Endothelial cell of umbilical vein (primary cell): Measurements from ENCODE around the gene GRID2. TPM values are rescaled to one million over a fixed set of nuclear protein-coding genes. Genes with fewer than 3 reads are reported as not detected.

ENCODE experiments used
- BruUV-seq: library from RNA; stranded (reverse); fragments of 400-500 nt; replicated peaks from 2 replicates; lab custom pipeline; 2021; lab: Mats Ljungman, UMichigan
- CTCF ChIA-PET: fragments of 300-600, 350-600 bp; sonication (Branson Sonifier 250); formaldehyde crosslinking; loops from one replicate; lab custom pipeline; 2021; ENCODE audit warnings: antibody characterized with exemption, inconsistent platforms; lab: Charles Lee
- POLR2A ChIA-PET: fragments of 300-600, 350-600 bp; sonication (Branson Sonifier 250); formaldehyde crosslinking; loops from one replicate; lab custom pipeline; 2021; ENCODE audit warnings: antibody characterized with exemption, inconsistent platforms; lab: Charles Lee
- DNase-seq: peaks from one replicate; pipeline ENCODE4 v3.0.0-alpha.2; 2011; ENCODE audit warnings: low read depth, low spot score
- FAIRE-seq: peaks from 2 replicates; lab custom pipeline; 2011; peaks lifted over from hg19 to GRCh38; lab: Jason Lieb, UNC
- H2AFZ ChIP-seq: 2 replicates; pipeline ENCODE4 v1.6.0; 2012; ENCODE audit warnings: low read depth, low read length, control low read depth, inconsistent platforms
- H3K27ac ChIP-seq: 2 replicates; pipeline ENCODE4 v1.5.1; 2011; ENCODE audit warnings: low read depth, mild to moderate bottlenecking, control low read depth, low read length, moderate library complexity; ENCODE audit not compliant: insufficient read depth
- H3K27me3 ChIP-seq, 2 experiments: 2 replicates each; pipeline versions ENCODE4 v1.6.0 to v1.6.1; 2011; ENCODE audit warnings: low read length in 2 of 2, mixed read lengths in 1 of 2; ENCODE audit not compliant: control insufficient read depth in 2 of 2, insufficient read depth in 2 of 2
- H3K36me3 ChIP-seq, 2 experiments: 2 replicates in 1 of 2; 3 replicates in 1 of 2; pipeline ENCODE4 v1.5.1; 2011; ENCODE audit warnings: low read length in 2 of 2, mild to moderate bottlenecking in 1 of 2, moderate library complexity in 1 of 2; ENCODE audit not compliant: control insufficient read depth in 2 of 2, insufficient read depth in 2 of 2; ENCODE audit errors: extremely low read depth in 1 of 2
- H3K4me1 ChIP-seq: 3 replicates; pipeline ENCODE4 v1.5.1; 2011; ENCODE audit warnings: mild to moderate bottlenecking, low read length; ENCODE audit not compliant: control insufficient read depth, insufficient read depth; ENCODE audit errors: extremely low read depth
- H3K4me2 ChIP-seq: 2 replicates; pipeline ENCODE4 v1.6.1; 2011; ENCODE audit warnings: low read length, control low read depth, mixed read lengths; ENCODE audit not compliant: insufficient read depth
- H3K4me3 ChIP-seq, 3 experiments: fragments of 200-600 bp in 1 of 3; sonication (generic), shearing (Covaris generic) in 1 of 3; replicated peaks in 1 of 3; 2 replicates each; pipeline ENCODE4 v1.5.1; 2011 to 2016; ENCODE audit warnings: control low read depth in 3 of 3, low read length in 3 of 3, mild to moderate bottlenecking in 2 of 3, inconsistent platforms in 1 of 3, low read depth in 1 of 3, moderate library complexity in 1 of 3; ENCODE audit not compliant: insufficient read depth in 1 of 3
- H3K79me2 ChIP-seq: 2 replicates; pipeline ENCODE4 v1.6.0; 2012; ENCODE audit warnings: low read length, inconsistent platforms; ENCODE audit not compliant: control insufficient read depth, insufficient read depth
- H3K9ac ChIP-seq: replicated peaks from 2 replicates; pipeline ENCODE3; 2011; ENCODE audit warnings: low read length, control low read depth; ENCODE audit not compliant: insufficient read depth; ENCODE audit errors: extremely low read depth
- H3K9me1 ChIP-seq: replicated peaks from 3 replicates; pipeline ENCODE4 v1.6.0; 2011; ENCODE audit warnings: mild to moderate bottlenecking, low read length; ENCODE audit not compliant: control insufficient read depth, insufficient read depth; ENCODE audit errors: extremely low read depth
- H3K9me3 ChIP-seq: replicated peaks from 2 replicates; pipeline ENCODE4 v1.5.1; 2012; ENCODE audit warnings: low read length, inconsistent platforms; ENCODE audit not compliant: control insufficient read depth, insufficient read depth
- H4K20me1 ChIP-seq: replicated peaks from 2 replicates; pipeline ENCODE3; 2011; ENCODE audit warnings: mild to moderate bottlenecking, low read length; ENCODE audit not compliant: control insufficient read depth, insufficient read depth; ENCODE audit errors: extremely low read depth
- CTCF ChIP-seq, 2 donors: IDR thresholded peaks; 1 replicate in 1 of 2; 2 replicates in 1 of 2; pipeline ENCODE4 v1.5.1; 2011; ENCODE audit warnings: low read length in 2 of 2, mild to moderate bottlenecking in 2 of 2, moderate library complexity in 2 of 2, control low read depth in 1 of 2, inconsistent platforms in 1 of 2, low read depth in 1 of 2; ENCODE audit not compliant: insufficient read depth in 1 of 2; ENCODE audit errors: extremely low read depth in 1 of 2
- EZH2 ChIP-seq: IDR thresholded peaks from 2 replicates; pipeline ENCODE4 v1.6.1; 2012; ENCODE audit warnings: borderline replicate concordance, low read depth, mild to moderate bottlenecking, moderate library complexity, low read length, inconsistent platforms; ENCODE audit not compliant: severe bottlenecking
- FOS ChIP-seq: IDR thresholded peaks from 2 replicates; pipeline ENCODE4 v1.6.1; 2011; ENCODE audit warnings: mild to moderate bottlenecking, low read length, moderate library complexity, borderline replicate concordance; ENCODE audit not compliant: insufficient read depth
- GATA2 ChIP-seq: IDR thresholded peaks from 2 replicates; pipeline ENCODE4 v1.7.0; 2011; ENCODE audit warnings: low read depth, mild to moderate bottlenecking, moderate library complexity, mixed read lengths, low read length; ENCODE audit not compliant: insufficient read length, insufficient read depth
- JUN ChIP-seq: IDR thresholded peaks from 2 replicates; pipeline ENCODE4 v1.6.1; 2011; ENCODE audit warnings: borderline replicate concordance, low read depth; ENCODE audit not compliant: insufficient read length, insufficient read depth
- MAX ChIP-seq: IDR thresholded peaks from 2 replicates; pipeline ENCODE4 v1.6.1; 2011; ENCODE audit not compliant: insufficient read depth, insufficient read length
- MYC ChIP-seq: IDR thresholded peaks from one replicate; pipeline ENCODE4 v1.6.1; 2011; ENCODE audit warnings: mild to moderate bottlenecking, low read depth, low read length
- POLR2A ChIP-seq: IDR thresholded peaks from 2 replicates; pipeline ENCODE4 v1.6.1; 2012; ENCODE audit warnings: low read depth, mild to moderate bottlenecking, control low read depth, low read length
- POLR2AphosphoS5 ChIP-seq: IDR thresholded peaks from 2 replicates; pipeline ENCODE4 v1.6.1; 2012; ENCODE audit warnings: low read depth, mild to moderate bottlenecking, control low read depth, low read length, moderate library complexity; ENCODE audit not compliant: insufficient read depth
- dilution Hi-C: fragments of 300-500 bp; cut with MboI; formaldehyde crosslinking; loops from one replicate; pipeline ENCODE4 v1.15.0; 2019; ENCODE audit warnings: low sequenced_read_pairs; ENCODE audit not compliant: extremely low pct_ligation_motif_present
- intact Hi-C: fragments of 100-400 bp; cut with micrococcal nuclease; formaldehyde crosslinking; loops from one replicate; pipeline ENCODE4 v1.10.0; 2022
- polyA plus RNA-seq, 4 experiments: library from polyadenylated mRNA; depleted of rRNA in 3 of 4; stranded (reverse) in 3 of 4; unstranded in 1 of 4; fragments of >200 nt; gene quantifications; 2 replicates each; pipeline versions ENCODE4 v1.2.1 to v1.2.3, GENCODE V29; 2011 to 2012; ENCODE audit warnings: missing spikeins in 1 of 4
- total RNA-seq: library from RNA; stranded (reverse); gene quantifications from 2 replicates; pipeline ENCODE4 v1.2.3, GENCODE V29; 2021

The GRID2 gene
- total and polyA plus RNA-seq, 2 donors (not counting 3 experiments of a cell fraction or from before 2014, with no cell fraction given): not detected

- DNase-seq (no peak), FAIRE-seq (no peak)
- H3K27ac ChIP-seq: no peak overlapping the region
- H2AFZ ChIP-seq: no peak overlapping the region
- no peak for TF ChIP-seq MAX
- no peak for TF ChIP-seq GATA2
- TF ChIP-seq MYC: no peak
- TF ChIP-seq FOS: no peak
- TF ChIP-seq EZH2: no peak
- no peak for TF ChIP-seq CTCF (IDR thresholded peaks at IDR 0.05; ENCODE audit: extremely low read depth in 1 of 2, insufficient read depth in 1 of 2, low read depth in 1 of 2, low read length in 2 of 2)
- no peak for TF ChIP-seq JUN
- no peak for TF ChIP-seq POLR2AphosphoS5
- no peak for TF ChIP-seq POLR2A
- H3K4me2 ChIP-seq: no peak overlapping the region
- no peaks in the 10 kb centered on the region for H4K20me1 ChIP-seq
- no peaks in the 10 kb centered on the region for H3K27me3 ChIP-seq
- no TSS peak for BruUV-seq
- H3K4me3 ChIP-seq: no peak overlapping the region
- H3K9me1 ChIP-seq: no peaks in the 10 kb centered on the region
- intact Hi-C loops: no loop called here
- ChIA-PET CTCF (no interaction called here), POLR2A (no interaction called here)
- no peaks in the 10 kb centered on the region for H3K9me3 ChIP-seq
- H3K9ac ChIP-seq: no peak overlapping the region
- H3K4me1 ChIP-seq: no peaks in the 10 kb centered on the region
- no peaks in the 10 kb centered on the region for H3K36me3 ChIP-seq
- dilution Hi-C loops: no loop called here
- no peaks in the 10 kb centered on the region for H3K79me2 ChIP-seq
Observed at GRCh38 chr4:93147524-93148212, 843.9 kb downstream of the GRID2 start.
